ENCODE measurements around the gene KLHL29. TPM values are rescaled to one million over a fixed set of nuclear protein-coding genes. Genes with fewer than 3 reads are reported as not detected.

The KLHL29 gene
- total and polyA plus RNA-seq, 8 donors: 1.8 to 10.5 (median 2.8) TPM

GRCh38 chr2:23545396-23545795, 160.4 kb downstream of the KLHL29 start:
- no peak for TF ChIP-seq CTCF (IDR thresholded peaks at IDR 0.05)
- no peaks in the 10 kb centered on the region for H3K4me1 ChIP-seq

GRCh38 chr2:23545811-23546210, 160.8 kb downstream of the KLHL29 start:
- ATAC-seq: no peak

More at GRCh38 chr2:23545396-23545795, 160.4 kb downstream of the KLHL29 start:
- no peak overlapping the region for H3K4me3 ChIP-seq
- no peaks in the 10 kb centered on the region for H3K9me3 ChIP-seq
- DNase-seq (peak in 1 of 4 donors; percentile 43), ATAC-seq (no peak)
- H3K27me3 ChIP-seq: no peaks in the 10 kb centered on the region
- H3K27ac ChIP-seq: no peak overlapping the region
- intact Hi-C loops (cut with DNase I): no loop called here
- H3K36me3 ChIP-seq: no peaks in the 10 kb centered on the region

GRCh38 chr2:23546913-23547312, 161.9 kb downstream of the KLHL29 start:
- Histone ChIP-seq H3K27ac (no peak overlapping the region), H3K4me1 (no peaks in the 10 kb centered on the region), H3K4me3 (no peak overlapping the region), H3K9me3 (no peaks in the 10 kb centered on the region), H3K27me3 (no peaks in the 10 kb centered on the region), H3K36me3 (no peaks in the 10 kb centered on the region)
- TF ChIP-seq CTCF (IDR thresholded peaks at IDR 0.05): no peak
- DNase-seq (peak in 1 of 4 donors; percentile 75), ATAC-seq (no peak)
- intact Hi-C loops (cut with DNase I): no loop called here

More at GRCh38 chr2:23545811-23546210, 160.8 kb downstream of the KLHL29 start:
- no peak overlapping the region for H3K4me3 ChIP-seq
- peak in 1 of 4 donors; percentile 43 for DNase-seq
- H3K4me1 ChIP-seq: no peaks in the 10 kb centered on the region
- no peaks in the 10 kb centered on the region for H3K27me3 ChIP-seq
- TF ChIP-seq CTCF (IDR thresholded peaks at IDR 0.05): no peak
- intact Hi-C loops (cut with DNase I): no loop called here
- H3K9me3 ChIP-seq: no peaks in the 10 kb centered on the region
- H3K36me3 ChIP-seq: no peaks in the 10 kb centered on the region
- no peak overlapping the region for H3K27ac ChIP-seq

GRCh38 chr2:23547725-23548124, 162.7 kb downstream of the KLHL29 start:
- no peaks in the 10 kb centered on the region for H3K4me1 ChIP-seq
- H3K36me3 ChIP-seq: no peaks in the 10 kb centered on the region
- no peak overlapping the region for H3K27ac ChIP-seq
- peak in 1 of 4 donors; percentile 26 for DNase-seq
- TF ChIP-seq CTCF (IDR thresholded peaks at IDR 0.05): no peak
- no peaks in the 10 kb centered on the region for H3K27me3 ChIP-seq
- intact Hi-C loops (cut with DNase I): no loop called here
- no peak for ATAC-seq
- no peaks in the 10 kb centered on the region for H3K9me3 ChIP-seq
- no peak overlapping the region for H3K4me3 ChIP-seq

GRCh38 chr2:23548143-23548769, 163.3 kb downstream of the KLHL29 start:
- intact Hi-C loops (cut with DNase I): no loop called here
- TF ChIP-seq CTCF (IDR thresholded peaks at IDR 0.05): no peak
- Histone ChIP-seq H3K4me3 (no peak overlapping the region), H3K9me3 (no peaks in the 10 kb centered on the region), H3K27ac (no peak overlapping the region), H3K36me3 (no peaks in the 10 kb centered on the region), H3K4me1 (no peaks in the 10 kb centered on the region), H3K27me3 (no peaks in the 10 kb centered on the region)
- DNase-seq (peak in 1 of 4 donors; percentile 32), ATAC-seq (no peak)
